Mesenchymal stem cell (in vitro differentiated cells and primary cell): ENCODE measurements around the gene CUEDC1.
A peak's percentile ranks its signal among the peaks of the same experiment; 100 is the strongest.

Experiments
- DNase-seq: peaks from one replicate; pipeline ENCODE4 v3.0.0-alpha.2; 2013
- H2AFZ ChIP-seq: one replicate; pipeline ENCODE4 v1.6.1; 2013; ENCODE audit warnings: low read depth, mild to moderate bottlenecking, control low read depth, inconsistent platforms, low read length, moderate library complexity
- H2AK5ac ChIP-seq: 2 replicates; pipeline ENCODE4 v1.6.1; 2013; ENCODE audit warnings: low read length, moderate library complexity, mild to moderate bottlenecking, inconsistent platforms; ENCODE audit not compliant: severe bottlenecking
- H2BK120ac ChIP-seq: one replicate; pipeline ENCODE4 v1.6.1; 2013; ENCODE audit warnings: low read depth, mild to moderate bottlenecking, inconsistent platforms, low read length, moderate library complexity
- H2BK12ac ChIP-seq, 2 experiments: one replicate each; pipeline ENCODE4 v1.6.1; 2013; ENCODE audit warnings: inconsistent platforms in 2 of 2, low read length in 2 of 2, mild to moderate bottlenecking in 2 of 2, moderate library complexity in 2 of 2, control low read depth in 1 of 2
- H2BK15ac ChIP-seq: one replicate; pipeline ENCODE4 v1.6.1; 2013; ENCODE audit warnings: mild to moderate bottlenecking, low read depth, inconsistent platforms; ENCODE audit not compliant: poor library complexity, severe bottlenecking
- H2BK5ac ChIP-seq: 2 replicates; pipeline ENCODE4 v1.6.1; 2013; ENCODE audit warnings: low read depth, mild to moderate bottlenecking, low read length, control low read depth, inconsistent platforms; ENCODE audit not compliant: poor library complexity, severe bottlenecking
- H3K14ac ChIP-seq, 2 experiments: one replicate each; pipeline ENCODE4 v1.6.1; 2013; ENCODE audit warnings: inconsistent platforms in 2 of 2, low read length in 2 of 2, control low read depth in 1 of 2, mild to moderate bottlenecking in 1 of 2, moderate library complexity in 1 of 2
- H3K18ac ChIP-seq, 2 experiments: one replicate each; pipeline ENCODE4 v1.6.1; 2013; ENCODE audit warnings: inconsistent platforms in 2 of 2, low read length in 2 of 2, control low read depth in 1 of 2, low read depth in 1 of 2, mild to moderate bottlenecking in 1 of 2
- H3K23ac ChIP-seq, 2 experiments: one replicate each; pipeline ENCODE4 v1.6.1; 2013; ENCODE audit warnings: inconsistent platforms in 2 of 2, low read length in 2 of 2, mild to moderate bottlenecking in 2 of 2, moderate library complexity in 2 of 2, control low read depth in 1 of 2
- H3K27ac ChIP-seq: 2 replicates; pipeline ENCODE4 v1.5.1; 2013; ENCODE audit warnings: mild to moderate bottlenecking, moderate library complexity, low read length, control low read depth, inconsistent platforms; ENCODE audit not compliant: poor library complexity, severe bottlenecking
- H3K27me3 ChIP-seq, 2 experiments: 2 replicates each; pipeline versions ENCODE4 v1.6.1 to v1.7.0; 2013; ENCODE audit warnings: low read length in 2 of 2, mild to moderate bottlenecking in 2 of 2, moderate library complexity in 2 of 2, control low read depth in 1 of 2, inconsistent platforms in 1 of 2; ENCODE audit not compliant: control insufficient read depth in 1 of 2, insufficient read depth in 1 of 2
- H3K36me3 ChIP-seq, 2 experiments: 2 replicates each; pipeline versions ENCODE4 v1.6.1 to v1.7.0; 2013; ENCODE audit warnings: low read length in 2 of 2, control low read depth in 1 of 2, inconsistent platforms in 1 of 2, low read depth in 1 of 2, mild to moderate bottlenecking in 1 of 2; ENCODE audit not compliant: insufficient read depth in 2 of 2, control insufficient read depth in 1 of 2
- H3K4ac ChIP-seq, 2 experiments: one replicate each; pipeline ENCODE4 v1.6.1; 2013; ENCODE audit warnings: inconsistent platforms in 2 of 2, low read length in 2 of 2, mild to moderate bottlenecking in 2 of 2, moderate library complexity in 2 of 2, control low read depth in 1 of 2, low read depth in 1 of 2
- H3K4me1 ChIP-seq: 2 replicates; pipeline ENCODE4 v1.6.1; 2013; ENCODE audit warnings: low read depth, low read length, control low read depth; ENCODE audit not compliant: control insufficient read depth, insufficient read depth
- H3K4me2 ChIP-seq: 2 replicates; pipeline ENCODE4 v1.6.1; 2013; ENCODE audit warnings: low read length, mild to moderate bottlenecking, inconsistent platforms; ENCODE audit not compliant: poor library complexity, severe bottlenecking
- H3K4me3 ChIP-seq, 2 experiments: 2 replicates each; pipeline versions ENCODE4 v1.5.1 to v1.7.0; 2013; ENCODE audit warnings: low read length in 2 of 2, mild to moderate bottlenecking in 2 of 2, control low read depth in 1 of 2, low read depth in 1 of 2; ENCODE audit not compliant: insufficient read depth in 1 of 2
- H3K79me1 ChIP-seq: replicated peaks from 2 replicates; pipeline ENCODE4 v1.6.1; 2013; ENCODE audit warnings: mild to moderate bottlenecking, control low read depth, low read length, inconsistent platforms; ENCODE audit not compliant: poor library complexity, severe bottlenecking
- H3K9ac ChIP-seq: 2 replicates; pipeline ENCODE4 v1.7.0; 2013; ENCODE audit warnings: mild to moderate bottlenecking, low read length, moderate library complexity
- H3K9me3 ChIP-seq: 2 replicates; pipeline ENCODE4 v1.7.0; 2013; ENCODE audit warnings: mild to moderate bottlenecking, low read length; ENCODE audit not compliant: control insufficient read depth
- H4K8ac ChIP-seq: one replicate; pipeline ENCODE4 v1.6.1; 2013; ENCODE audit warnings: inconsistent platforms, mild to moderate bottlenecking, low read length, moderate library complexity
- H4K91ac ChIP-seq: one replicate; pipeline ENCODE4 v1.6.1; 2013; ENCODE audit warnings: mild to moderate bottlenecking, low read length, inconsistent platforms
- WGBS: methylation state at CpG from one replicate; pipeline ENCODE4 v1.1.7; 2013; ENCODE audit warnings: mixed read lengths; 5-methylcytosine and 5-hydroxymethylcytosine counted together

The CUEDC1 gene

GRCh38 chr17:57928928-57929327 lies 26.3 kb downstream of the CUEDC1 start:
- Histone ChIP-seq H3K4me3 (no peak overlapping the region), H3K79me1 (peaks cover 27% of the 10 kb centered on the region), H3K4me2 (no peak overlapping the region), H4K91ac (no peak overlapping the region), H2BK15ac (no peak overlapping the region), H3K9ac (no peak overlapping the region), H3K36me3 (peaks cover 0 to 3% of the 10 kb centered on the region in 2 experiments), H3K4ac (no peak overlapping the region), H4K8ac (no peak overlapping the region), H2AK5ac (no peak overlapping the region), H3K23ac (no peak overlapping the region), H3K27me3 (no peaks in the 10 kb centered on the region), H2BK12ac (no peak overlapping the region), H3K9me3 (no peaks in the 10 kb centered on the region), H2BK5ac (no peak overlapping the region), H3K14ac (no peak overlapping the region), H2AFZ (no peak overlapping the region), H3K27ac (no peak overlapping the region), H3K4me1 (peaks cover 41% of the 10 kb centered on the region), H3K18ac (no peak overlapping the region), H2BK120ac (no peak overlapping the region)
- 75% methylated on average over 5 of the region's 5 CpGs for WGBS
- no peak for DNase-seq

GRCh38 chr17:57927048-57927723 lies 28.0 kb downstream of the CUEDC1 start:
- peak overlapping the region in 1 of 2 experiments; percentile 16 for H3K23ac ChIP-seq
- H4K91ac ChIP-seq = peak overlapping the region; percentile 66
- peak overlapping the region in 1 of 2 experiments; percentile 14 for H2BK12ac ChIP-seq
- peaks cover 38% of the 10 kb centered on the region for H3K4me1 ChIP-seq
- peak overlapping the region; percentile 26 for H3K14ac ChIP-seq
- H2BK15ac ChIP-seq = no peak overlapping the region
- peak overlapping the region; percentile 1 for H3K9ac ChIP-seq
- no peak overlapping the region for H2BK5ac ChIP-seq
- H2AFZ ChIP-seq = no peak overlapping the region
- no peak for DNase-seq
- peak overlapping the region; percentile 35 for H3K27ac ChIP-seq
- no peaks in the 10 kb centered on the region for H3K27me3 ChIP-seq
- H3K18ac ChIP-seq = peak overlapping the region; percentile 63 to 78
- 7% methylated on average over 2 of the region's 5 CpGs for WGBS
- H2AK5ac ChIP-seq = peak overlapping the region; percentile 52
- no peak overlapping the region for H4K8ac ChIP-seq
- no peak overlapping the region for H3K4me3 ChIP-seq
- peak overlapping the region; percentile 5 to 25 for H3K4ac ChIP-seq
- H3K4me2 ChIP-seq = peak overlapping the region; percentile 19
- peaks cover 29% of the 10 kb centered on the region for H3K79me1 ChIP-seq
- H2BK120ac ChIP-seq = peak overlapping the region; percentile 24
- peaks cover 3 to 6% of the 10 kb centered on the region in 2 experiments for H3K36me3 ChIP-seq
- H3K9me3 ChIP-seq = no peaks in the 10 kb centered on the region

- H3K79me1 ChIP-seq = peaks cover 29% of the 10 kb centered on the region
- H4K91ac ChIP-seq = no peak overlapping the region
- peak overlapping the region; percentile 19 for H3K4me2 ChIP-seq
- no peak overlapping the region for H2BK15ac ChIP-seq
- H3K4ac ChIP-seq = peak overlapping the region in 1 of 2 experiments; percentile 25
- H3K4me1 ChIP-seq = peaks cover 36% of the 10 kb centered on the region
- no peak overlapping the region for H3K14ac ChIP-seq
- no peaks in the 10 kb centered on the region for H3K9me3 ChIP-seq
- H3K9ac ChIP-seq = no peak overlapping the region
- no peak overlapping the region for H2AK5ac ChIP-seq
- no peak for DNase-seq
- peak overlapping the region in 1 of 2 experiments; percentile 14 for H2BK12ac ChIP-seq
- H3K36me3 ChIP-seq = peaks cover 3 to 6% of the 10 kb centered on the region in 2 experiments
- WGBS = 32% methylated on average over 7 of the region's 7 CpGs
- H3K4me3 ChIP-seq = no peak overlapping the region
- no peak overlapping the region for H2AFZ ChIP-seq
- no peaks in the 10 kb centered on the region for H3K27me3 ChIP-seq
- no peak overlapping the region for H3K23ac ChIP-seq
- peak overlapping the region; percentile 24 for H2BK120ac ChIP-seq
- no peak overlapping the region for H2BK5ac ChIP-seq
- no peak overlapping the region for H4K8ac ChIP-seq
- H3K27ac ChIP-seq = peak overlapping the region; percentile 35
- H3K18ac ChIP-seq = peak overlapping the region; percentile 37 to 78
These were observed 28.5 kb downstream of the CUEDC1 start for GRCh38 chr17:57926723-57927047.

- Histone ChIP-seq H2AFZ (no peak overlapping the region), H3K4me3 (no peak overlapping the region), H3K23ac (no peak overlapping the region), H3K9me3 (no peaks in the 10 kb centered on the region), H2BK15ac (peak overlapping the region; percentile 44), H3K18ac (no peak overlapping the region), H2AK5ac (peak overlapping the region; percentile 24), H3K36me3 (peaks cover 6% of the 10 kb centered on the region in 2 experiments), H3K4me2 (peak overlapping the region; percentile 12), H3K27ac (peak overlapping the region; percentile 31), H4K8ac (no peak overlapping the region), H3K27me3 (no peaks in the 10 kb centered on the region), H2BK12ac (peak overlapping the region in 1 of 2 experiments; percentile 21), H3K9ac (no peak overlapping the region), H3K79me1 (peaks cover 23% of the 10 kb centered on the region), H3K4ac (no peak overlapping the region), H2BK120ac (no peak overlapping the region), H3K4me1 (peaks cover 33% of the 10 kb centered on the region), H3K14ac (no peak overlapping the region), H2BK5ac (no peak overlapping the region), H4K91ac (no peak overlapping the region)
- DNase-seq = no peak
- 94% methylated on average over 8 of the region's 9 CpGs for WGBS
These were observed 29.7 kb downstream of the CUEDC1 start for GRCh38 chr17:57925361-57925990.
